ENCODE results near the gene BABAM2.

GRCh38 chr2:28199995-28200679 lies 309.6 kb downstream of the BABAM2 start:
- TF ChIP-seq CTCF (conservative IDR thresholded peaks at IDR 0.05 in 1 of 2, IDR thresholded peaks at IDR 0.05 in 1 of 2; ENCODE audit: extremely low read depth in 1 of 2, insufficient read depth in 1 of 2, low read depth in 1 of 2, low read length in 2 of 2) (no peak), EZH2 (IDR thresholded peaks at IDR 0.05; ENCODE audit: borderline replicate concordance, low read length) (no peak)

Measured in mammary epithelial cell (primary cell).